Hematopoietic multipotent progenitor cell treated with erythropoietin and hydrocortisone succinate and interleukin-3 and kit ligand, for 6 days (in vitro differentiated cells): ENCODE measurements around the gene FKBP7.
"Not testable (repeated sequence)": the region's sequence is repeated elsewhere in the genome, so short reads cannot be mapped to it uniquely, and the experiment has no call there.

Experiments
- DNase-seq: peaks from one replicate; pipeline ENCODE4 v3.0.0-alpha.2; 2015

FKBP7 gene

GRCh38 chr2:178484245-178485041 lies 6.0 kb upstream of the FKBP7 start:
- peak; percentile 24 for DNase-seq

DNA sequence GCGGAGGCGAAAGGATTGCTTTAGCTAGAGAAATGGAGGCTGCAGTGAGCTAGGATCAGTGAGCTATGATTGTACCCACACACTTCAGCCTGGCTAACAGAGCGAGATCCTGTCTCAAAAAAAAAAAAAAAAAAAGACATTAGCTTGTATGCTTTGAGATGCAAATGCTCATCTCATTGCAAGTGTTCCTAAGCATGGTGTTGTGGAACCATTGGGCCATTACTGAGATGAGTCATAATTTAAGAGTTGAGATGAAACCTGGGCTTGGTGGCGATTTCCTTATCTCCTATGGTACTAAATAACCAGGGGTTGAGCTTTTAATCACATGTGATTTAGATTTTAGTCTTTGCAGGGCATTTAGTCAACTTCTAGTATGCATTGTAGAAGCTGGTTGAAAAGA lies 4.0 kb upstream of the FKBP7 start:
- DNase-seq: peak; percentile 55

DNA sequence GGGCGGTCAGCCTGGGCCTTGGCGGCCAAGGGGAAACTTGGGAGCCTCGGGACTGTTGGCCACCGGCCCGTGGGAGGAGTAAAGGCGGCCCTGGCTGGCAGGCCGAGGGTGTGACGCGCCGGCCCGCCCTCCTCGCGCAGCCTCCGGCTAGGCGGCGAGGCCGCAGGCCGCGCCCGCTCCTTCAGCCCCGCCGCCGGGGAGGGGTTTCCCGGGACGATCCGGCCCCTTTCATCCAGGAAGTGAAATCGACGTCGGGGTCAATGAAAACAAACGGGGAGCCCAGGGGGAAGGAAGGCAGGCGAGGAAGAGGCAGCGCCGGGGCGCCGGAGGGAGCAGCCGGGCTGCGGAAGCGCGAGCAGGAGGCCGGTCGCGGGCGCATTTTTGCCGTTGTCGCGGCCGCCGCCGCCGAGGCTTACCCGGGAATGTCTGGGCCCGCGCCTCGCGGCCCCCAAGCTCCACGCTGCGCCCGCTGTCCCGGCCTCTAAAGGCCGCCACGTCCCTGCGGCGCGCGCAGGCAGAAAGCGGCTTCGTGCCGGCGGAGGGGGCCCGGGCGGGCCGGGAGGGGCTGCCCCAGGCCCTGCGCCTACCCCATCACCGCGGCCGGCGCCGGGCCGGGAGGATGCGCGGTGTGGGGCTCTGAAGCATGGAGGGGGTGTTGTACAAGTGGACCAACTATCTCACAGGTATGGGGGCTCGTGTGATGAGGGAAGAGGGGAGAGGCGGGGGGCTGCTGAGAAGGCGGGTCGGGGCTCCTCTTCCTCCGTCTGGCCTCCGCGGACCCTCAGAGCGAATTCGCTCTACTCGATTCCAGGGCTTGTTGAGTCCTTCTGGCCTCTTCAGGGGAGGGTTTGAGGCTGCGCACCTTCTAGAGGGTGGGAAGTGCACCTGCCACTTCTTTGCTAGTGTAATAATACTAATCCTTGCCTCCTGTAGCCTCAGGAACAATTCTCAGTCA lies 2.1 kb upstream of the FKBP7 start, which contains the start of gene PLEKHA3:
PLEKHA3 (plus strand) TSS at position 231 of the 955 bp plus-strand sequence; CDS start at position 644, 413 bp downstream.
- peak; percentile 93 for DNase-seq

DNA sequence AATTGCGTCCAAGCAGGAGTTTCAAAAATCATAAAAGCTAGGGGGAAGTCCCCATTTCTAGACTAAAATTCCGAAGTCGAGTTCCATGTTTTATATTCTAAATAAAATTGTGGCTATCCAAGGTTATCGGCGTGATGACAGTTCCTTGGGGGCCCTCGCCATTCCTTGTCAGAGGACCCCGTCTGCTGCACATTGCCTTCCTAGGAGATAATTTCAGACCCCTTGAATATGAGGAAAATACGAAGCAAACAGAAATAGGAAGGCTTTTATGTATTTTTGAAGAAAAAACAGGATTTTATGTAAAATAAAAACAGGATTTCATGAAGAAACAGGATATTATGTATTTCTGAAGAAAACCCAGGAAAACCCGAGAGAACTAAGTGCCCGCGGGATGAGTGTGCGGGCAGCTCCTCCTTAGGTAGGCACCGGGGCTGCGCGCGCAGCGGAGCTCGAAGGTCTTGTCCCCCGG lies 1.4 kb upstream of the FKBP7 start:
- no peak for DNase-seq

GRCh38 chr2:178479275-178479616 lies 846 bp upstream of the FKBP7 start:
- DNase-seq: no peak

DNA sequence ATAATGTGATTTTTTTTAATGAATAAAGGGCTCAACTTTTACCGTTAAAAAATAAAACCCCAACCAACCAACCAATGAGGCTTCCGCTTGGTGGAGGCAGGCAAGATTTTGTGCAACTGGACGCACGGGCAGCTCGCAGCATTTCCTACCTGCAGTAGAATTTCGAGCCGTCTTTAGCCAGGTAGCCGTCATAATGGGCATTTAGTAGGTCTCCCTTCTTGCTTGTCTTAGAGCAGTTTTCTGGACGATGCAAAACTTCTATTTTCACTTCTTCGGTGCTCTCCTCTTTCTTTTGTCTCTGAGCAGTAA lies 316 bp downstream of the FKBP7 start:
- peak; percentile 44 for DNase-seq

- DNase-seq: no peak
These were observed 814 bp downstream of the FKBP7 start for GRCh38 chr2:178477443-178478129.

DNA sequence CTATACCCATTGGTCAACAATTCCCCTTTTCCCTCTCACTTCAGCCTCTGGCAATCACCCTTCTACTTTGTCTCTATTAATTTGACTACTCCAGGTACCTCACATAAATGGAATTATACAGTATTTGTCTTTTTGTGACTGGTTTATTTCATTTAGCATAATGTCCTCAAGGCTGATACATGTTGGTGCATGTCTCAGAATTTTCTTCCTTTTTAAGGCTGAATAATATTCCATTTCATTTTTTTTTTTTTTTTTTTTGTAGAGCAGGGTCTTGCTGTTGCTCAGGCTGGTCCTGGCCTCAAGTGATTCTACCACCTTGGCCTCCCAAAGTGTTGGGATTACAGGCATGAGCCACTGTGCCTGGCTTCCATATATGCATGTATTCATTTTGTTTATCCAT lies 1.9 kb downstream of the FKBP7 start:
- DNase-seq: no peak

GRCh38 chr2:178474560-178474959 lies 3.8 kb downstream of the FKBP7 start:
- no peak for DNase-seq

GRCh38 chr2:178473931-178474330 lies 4.5 kb downstream of the FKBP7 start:
- no peak for DNase-seq

- peak; percentile 44 for DNase-seq
These were observed 5.0 kb downstream of the FKBP7 start for GRCh38 chr2:178473373-178473772.

GRCh38 chr2:178471313-178471712 lies 7.1 kb downstream of the FKBP7 start:
- not testable (repeated sequence) for DNase-seq

DNA sequence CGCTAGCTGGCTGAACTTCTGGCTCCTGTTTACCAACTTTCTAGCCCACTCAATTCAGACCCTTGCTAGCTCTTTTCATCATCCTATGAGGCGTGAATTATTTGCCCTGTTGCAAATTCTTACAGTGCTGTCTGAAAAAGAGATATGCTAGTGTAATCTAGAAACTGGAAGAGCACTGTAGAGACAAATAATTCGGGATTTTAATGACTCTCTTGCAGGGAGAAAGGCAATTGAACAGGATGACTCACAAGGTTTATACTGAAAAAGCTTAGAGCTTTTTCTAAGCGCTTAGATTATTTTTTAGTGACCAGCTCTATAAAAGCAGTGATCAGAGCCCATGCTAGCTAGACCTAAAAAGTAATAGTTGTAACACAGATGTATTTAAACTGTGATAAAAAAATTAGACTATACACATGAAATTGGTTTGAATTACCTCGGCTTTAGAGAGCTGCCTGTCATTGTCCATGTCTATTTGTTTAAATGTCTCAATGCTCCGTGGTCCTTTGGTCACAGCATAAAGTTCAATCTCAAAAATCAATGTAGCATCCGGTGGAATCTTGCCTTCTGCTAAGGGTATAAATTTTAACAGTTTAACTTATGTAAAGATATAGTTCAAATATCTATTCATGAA lies 9.1 kb downstream of the FKBP7 start:
- no peak for DNase-seq

GRCh38 chr2:178457390-178457886 lies 21.0 kb downstream of the FKBP7 start:
- no peak for DNase-seq

GRCh38 chr2:178455947-178456346 lies 22.5 kb downstream of the FKBP7 start:
- DNase-seq: no peak

- no peak for DNase-seq
These were observed 25.5 kb downstream of the FKBP7 start for GRCh38 chr2:178452870-178453269.

- no peak for DNase-seq
These were observed 26.1 kb downstream of the FKBP7 start for GRCh38 chr2:178452334-178452733.

DNA sequence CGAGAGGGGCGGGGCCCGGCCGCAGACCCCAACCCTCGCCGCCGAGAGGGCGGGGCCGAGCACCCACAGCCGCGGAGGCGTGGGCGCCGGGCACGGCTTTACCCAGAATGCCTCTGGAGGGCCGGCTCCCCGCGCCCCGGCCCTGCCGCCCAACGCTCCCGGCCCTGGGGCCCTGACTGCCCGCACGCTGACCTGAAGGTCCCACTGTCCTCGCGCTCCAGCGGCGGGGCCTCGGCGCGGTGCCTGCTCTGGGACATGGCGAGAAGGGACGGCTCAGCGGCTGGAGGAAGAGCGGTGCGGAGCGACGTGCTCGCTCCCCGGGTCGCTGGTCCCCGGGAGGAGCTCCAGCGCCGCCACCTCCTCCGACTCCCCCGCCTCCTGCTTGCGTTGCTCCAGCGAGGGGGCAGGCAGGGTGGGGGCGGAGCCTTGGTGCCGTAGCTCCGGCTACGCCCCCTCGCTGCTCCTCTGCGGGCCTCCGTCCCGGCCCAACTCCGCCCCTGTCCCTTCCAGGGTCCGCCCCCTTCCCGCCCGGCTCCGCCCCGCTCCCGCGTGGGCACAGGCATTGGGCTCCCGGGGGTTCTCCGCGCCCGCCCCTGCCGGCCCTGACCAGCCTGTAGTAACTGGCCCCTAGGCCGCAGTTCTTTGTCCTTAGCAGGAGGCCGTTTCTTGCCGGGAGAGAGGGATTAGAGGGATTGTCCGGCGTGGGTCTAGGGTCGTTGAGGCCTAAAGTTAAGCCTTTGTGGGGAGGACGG lies 27.4 kb downstream of the FKBP7 start, which contains the start of the genes PJVK and PRKRA:
PJVK (plus strand) TSS at position 605 of the 752 bp plus-strand sequence. CDS start 2,032 bp downstream, outside the sequence.
PRKRA (minus strand) TSS at position 402 of the 752 bp plus-strand sequence; CDS start at position 257, 145 bp downstream.
- peak; percentile 98 for DNase-seq

- no peak for DNase-seq
These were observed 28.0 kb downstream of the FKBP7 start for GRCh38 chr2:178450524-178450773.

GRCh38 chr2:178449700-178450523 lies 28.5 kb downstream of the FKBP7 start:
- DNase-seq: peak; percentile 27
